Left lobe of liver (tissue), 2 donors: Measurements from ENCODE around the gene DSC1. TPM values are rescaled to one million over a fixed set of nuclear protein-coding genes. Genes with fewer than 3 reads are reported as not detected.
A peak's percentile ranks its signal among the peaks of the same experiment; 100 is the strongest.

Experiments
- ATAC-seq: fragments of 200-7000 bp; cut with Tn5 transposase; one replicate; pipeline ENCODE4 v1.9.1; 2020; ENCODE audit warnings: mild to moderate bottlenecking, moderate library complexity
- DNase-seq: peaks from one replicate; pipeline ENCODE4 v3.0.0-alpha.2; 2020; ENCODE audit warnings: low spot score
- total RNA-seq: library from RNA; stranded (reverse); gene quantifications from one replicate; pipeline ENCODE4 v1.2.1, GENCODE V29; 2021
- donor health status: DM: no; HTN: no; CAD: no; lungs with moderate emphysema.
- donor health status: DM: no; HTN: yes; CAD: no.

The DSC1 gene
- total RNA-seq, 1 donor from 2014 or later = not detected

DNA sequence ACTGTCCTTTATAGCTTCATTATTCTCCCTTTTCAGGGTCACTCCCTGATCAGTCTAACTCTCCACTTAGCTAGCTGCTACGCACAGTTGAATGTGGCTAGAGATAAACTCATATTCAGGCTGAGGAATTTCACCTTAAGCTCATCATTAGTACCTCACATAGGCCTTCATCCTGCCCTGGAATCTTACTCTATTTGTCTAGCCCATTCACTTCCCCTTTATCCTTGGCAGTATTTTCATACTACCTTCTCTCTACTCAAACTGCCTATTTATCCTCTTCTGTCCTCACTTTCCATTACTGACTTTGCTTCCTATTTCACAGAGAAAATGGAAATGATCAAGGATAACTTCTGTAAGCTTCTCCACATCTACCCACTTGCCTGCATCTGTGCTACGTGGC lies 49.9 kb downstream of the DSC1 start:
- ATAC-seq (no peak), DNase-seq (no peak)

DNA sequence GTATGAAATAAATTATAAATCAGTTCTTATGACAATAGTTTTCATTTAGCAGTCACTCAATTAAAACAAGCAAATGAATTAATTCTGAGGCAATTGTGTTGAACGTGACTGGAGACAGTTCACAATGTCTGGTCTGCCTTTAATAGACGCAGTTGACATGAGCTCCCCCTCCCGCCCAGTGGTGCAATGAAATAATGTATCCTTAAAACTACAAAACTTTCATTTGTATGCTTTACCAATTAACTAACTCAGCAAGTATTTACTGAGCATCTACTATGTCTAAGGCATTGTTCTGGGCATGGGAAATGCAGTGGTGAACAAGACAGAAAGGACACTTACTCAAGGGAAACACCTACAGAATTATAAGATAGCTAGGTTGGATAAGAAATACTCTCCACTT lies 56.9 kb downstream of the DSC1 start:
- ATAC-seq (no peak), DNase-seq (no peak)

DNA sequence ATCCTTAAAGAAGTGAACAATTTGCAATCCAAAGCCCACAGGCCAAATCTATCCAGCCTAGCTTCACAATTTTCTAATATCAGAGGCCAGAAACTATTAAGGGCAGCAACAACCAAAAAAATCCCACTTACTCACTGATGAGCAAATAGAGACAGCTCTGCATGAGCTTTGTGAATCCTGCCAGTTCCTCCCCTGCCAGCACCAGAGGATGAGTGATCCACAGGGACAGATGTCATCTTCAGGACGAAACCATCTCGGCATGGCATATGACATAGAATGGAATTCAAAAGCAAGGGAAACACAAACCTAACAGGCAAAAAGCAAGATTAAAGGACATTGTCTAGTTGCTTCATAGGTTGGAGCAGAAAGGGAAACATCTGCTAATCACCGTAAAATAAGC lies 58.2 kb downstream of the DSC1 start:
- no peak for DNase-seq
- ATAC-seq = no peak

DNA sequence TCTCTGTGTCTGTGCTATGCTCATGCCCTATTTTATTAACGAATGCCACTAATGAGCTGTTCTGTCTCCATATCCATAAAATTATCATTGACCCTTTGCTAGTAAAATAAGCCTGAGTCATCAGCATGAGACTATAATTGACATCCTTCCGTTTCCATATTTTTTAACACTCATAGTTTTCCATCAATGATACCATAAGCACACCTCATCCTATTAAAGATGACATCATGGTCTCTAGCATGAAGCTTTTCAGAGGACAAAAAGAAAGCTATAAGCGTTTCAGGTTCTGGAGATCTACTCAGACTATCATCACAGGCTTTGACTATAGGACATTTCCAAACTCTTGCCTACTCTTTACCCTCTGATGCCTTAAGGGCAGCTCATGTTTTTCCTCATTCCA lies 59.2 kb downstream of the DSC1 start:
- ATAC-seq = no peak

DNA sequence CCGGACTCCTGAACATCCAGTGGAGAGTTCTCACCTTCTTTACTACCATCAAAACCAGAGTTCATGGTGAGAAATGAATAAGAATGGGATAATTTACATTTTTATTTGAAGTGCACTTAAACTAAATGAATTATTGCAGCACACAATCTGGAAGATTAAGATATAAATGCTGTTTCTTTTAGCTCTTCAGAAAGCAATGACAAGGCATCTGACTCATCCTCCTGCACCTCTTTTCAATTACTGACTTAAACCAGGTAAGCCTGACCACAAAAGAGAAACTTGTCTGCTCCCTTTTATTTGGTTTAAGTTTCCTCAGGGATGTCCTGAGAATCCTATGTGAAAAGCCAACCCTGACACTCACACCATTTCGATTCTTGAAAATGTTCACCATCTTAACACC lies 59.7 kb downstream of the DSC1 start:
- ATAC-seq = no peak
- no peak for DNase-seq

More for the DNA sequence above, 59.2 kb downstream of the DSC1 start:
- DNase-seq = no peak

DNA sequence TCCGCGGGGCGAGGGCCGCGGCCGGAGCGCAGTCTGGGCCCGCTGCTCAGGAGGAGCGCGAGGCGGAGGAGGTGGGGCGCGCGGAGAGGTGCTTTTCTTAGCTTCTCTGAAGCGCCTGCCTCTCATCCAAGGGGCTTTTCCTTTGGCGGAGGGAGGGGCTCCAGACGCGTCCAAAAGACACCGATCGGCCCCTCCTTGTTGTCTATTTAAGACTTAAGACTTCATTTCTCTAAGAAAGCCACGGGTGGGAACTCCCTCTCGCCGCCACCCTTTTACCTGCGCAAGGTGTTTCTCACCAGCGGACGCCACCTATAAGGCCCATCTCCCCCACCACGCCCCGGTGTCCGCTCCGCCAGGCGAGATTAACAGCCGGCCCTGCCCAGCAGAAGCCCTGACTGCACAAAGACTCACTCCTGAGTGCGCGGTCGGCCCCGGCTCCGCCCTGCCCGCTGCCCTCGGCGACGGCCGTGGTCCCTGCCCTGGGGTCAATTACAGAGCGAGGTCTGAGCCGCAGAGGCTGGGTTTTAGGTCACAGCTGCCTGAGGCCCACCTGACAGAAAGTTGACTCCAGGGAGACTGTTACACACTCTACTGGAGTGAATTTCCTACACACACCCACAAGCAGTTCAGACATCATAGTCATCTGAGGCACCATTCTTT lies 60.5 kb downstream of the DSC1 start, which contains the start of gene DSC2:
DSC2 (minus strand) TSS at position 397 of the 660 bp plus-strand sequence. CDS start 450 bp downstream, outside the sequence.
- peak; percentile 61 for DNase-seq
- peak; percentile 67 for ATAC-seq

DNA sequence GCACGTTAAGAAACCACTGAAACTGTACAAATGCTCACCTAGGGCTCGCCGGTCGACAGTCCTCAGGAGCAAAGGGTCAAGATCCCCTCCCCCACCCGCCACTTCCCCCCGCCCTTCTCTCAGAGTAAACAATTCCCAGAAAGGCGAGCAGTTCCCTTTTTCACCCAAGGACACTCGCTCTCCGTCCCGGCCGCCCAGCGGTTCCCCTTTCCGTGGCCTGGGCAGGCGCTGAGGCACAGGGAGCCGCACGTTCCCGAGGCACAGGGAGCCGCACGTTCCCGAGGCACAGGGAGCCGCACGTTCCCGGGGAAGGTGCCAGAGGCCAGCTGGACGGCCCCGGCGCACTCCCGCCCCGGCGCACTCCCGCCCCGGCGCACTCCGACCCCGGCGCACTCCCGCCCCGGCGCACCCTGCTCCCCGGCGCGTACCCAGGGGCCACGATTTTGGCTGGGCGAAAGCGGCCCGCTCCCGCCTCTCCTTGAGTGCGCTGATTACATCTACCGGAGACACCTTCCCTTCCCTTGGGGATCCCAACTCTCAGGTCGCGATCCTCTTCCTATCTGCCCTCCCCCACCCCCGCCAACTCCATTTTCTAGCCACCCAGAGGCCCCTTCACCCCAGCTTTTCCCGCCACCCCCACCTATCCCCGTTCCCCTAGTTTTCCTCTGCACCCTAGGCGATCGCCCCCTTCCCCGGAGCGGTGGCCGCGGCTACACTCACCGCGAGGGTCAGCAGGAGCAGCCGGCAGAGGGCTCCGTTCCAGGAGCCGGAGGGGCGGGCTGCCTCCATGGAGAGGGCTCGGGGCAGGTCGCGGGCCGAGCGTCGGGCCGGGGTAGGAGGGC lies 61.3 kb downstream of the DSC1 start:
- peak; percentile 90 for DNase-seq

DNA sequence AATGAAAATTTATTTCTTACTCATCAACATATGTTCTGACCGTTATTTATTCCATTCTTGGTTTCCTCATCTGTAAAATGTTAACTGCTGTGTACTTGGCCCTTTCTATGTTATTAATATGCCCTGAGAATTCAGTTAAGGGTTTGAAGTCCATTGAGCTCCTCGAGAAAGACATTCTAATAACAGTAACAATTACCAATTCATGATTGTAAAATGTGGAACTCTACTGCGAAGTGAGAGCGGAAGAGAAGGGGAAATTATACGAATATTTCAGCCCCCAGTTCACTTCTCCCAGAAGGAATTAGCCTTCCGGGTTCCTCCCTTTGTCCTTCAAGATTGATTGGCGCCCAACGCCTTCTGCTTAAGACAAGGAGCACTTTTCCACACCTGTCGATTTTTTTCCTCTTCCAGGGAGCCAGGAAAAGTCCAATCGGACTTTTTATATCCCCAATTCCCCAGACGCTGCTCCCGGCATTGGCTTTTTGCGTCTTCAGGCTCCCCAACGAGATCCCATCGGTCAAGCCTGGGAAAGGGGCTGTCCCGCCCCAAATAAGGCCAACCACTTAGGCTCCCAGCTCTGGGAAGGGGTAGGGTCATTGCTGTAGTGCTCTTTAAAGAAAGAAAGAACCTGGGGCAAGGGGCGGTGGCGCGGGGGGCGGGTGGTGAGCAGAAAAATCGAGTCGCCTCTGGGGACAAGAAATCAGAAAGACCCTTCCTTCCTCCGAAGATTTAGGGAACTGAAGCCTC lies 62.0 kb downstream of the DSC1 start:
- peak; percentile 49 for DNase-seq

More for the DNA sequence above, 61.3 kb downstream of the DSC1 start:
- ATAC-seq = peak; percentile 95

DNA sequence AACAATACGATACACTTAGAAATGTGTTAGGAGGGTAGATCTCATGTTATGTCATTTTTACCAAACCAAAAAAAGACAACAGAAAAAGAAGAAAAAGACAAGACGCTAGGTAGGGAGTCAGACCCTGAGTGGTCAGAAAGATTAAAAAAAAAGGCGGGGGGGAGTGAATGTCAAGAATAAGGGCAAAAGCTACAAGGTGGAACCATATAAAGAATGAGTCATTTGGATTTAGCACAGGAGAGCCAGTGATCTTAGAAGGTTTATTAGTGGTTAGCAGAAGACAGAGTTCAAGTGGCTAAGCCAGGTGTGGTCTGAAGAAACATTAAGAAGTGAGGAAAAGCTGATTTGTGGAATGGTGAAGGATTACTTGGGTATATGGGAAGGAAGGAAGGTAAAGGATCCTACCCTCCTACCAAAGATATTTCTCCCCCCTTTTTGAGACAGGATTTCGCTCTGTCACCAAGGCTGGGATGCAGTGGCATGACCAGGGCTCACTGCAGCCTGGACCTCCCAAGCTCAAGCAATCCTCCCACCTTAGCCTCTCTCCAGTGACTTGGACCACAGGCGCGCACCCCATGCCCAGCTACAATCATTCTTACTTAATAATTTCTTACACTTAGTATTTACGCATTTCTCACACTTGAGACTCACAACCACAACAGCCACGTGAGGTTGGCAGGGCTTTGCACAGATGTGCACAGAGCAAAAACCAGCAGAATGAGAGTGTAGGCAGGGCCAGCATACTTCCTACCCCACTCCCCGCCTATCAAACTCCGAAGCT lies 63.0 kb downstream of the DSC1 start:
- ATAC-seq (no peak), DNase-seq (no peak)

More for the DNA sequence above, 62.0 kb downstream of the DSC1 start:
- ATAC-seq = peak; percentile 19

DNA sequence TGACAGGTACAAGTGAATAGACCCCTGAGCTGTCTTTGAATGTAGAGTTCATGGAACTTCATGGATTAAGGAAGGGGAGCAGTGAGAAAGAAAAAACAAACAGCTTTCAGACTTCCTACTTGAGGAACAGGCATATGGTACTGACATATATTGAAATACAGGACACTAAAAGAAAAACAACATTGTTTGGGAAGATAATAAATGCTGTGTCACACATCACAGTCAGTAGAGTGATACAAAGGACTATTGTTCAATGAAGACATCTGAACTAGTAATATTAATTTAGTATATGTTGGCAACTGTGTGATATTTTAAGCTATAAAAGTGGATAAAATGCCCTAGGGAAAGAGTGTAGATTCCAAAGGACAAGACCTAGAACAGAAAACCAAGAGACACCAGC lies 63.8 kb downstream of the DSC1 start:
- DNase-seq = no peak

DNA sequence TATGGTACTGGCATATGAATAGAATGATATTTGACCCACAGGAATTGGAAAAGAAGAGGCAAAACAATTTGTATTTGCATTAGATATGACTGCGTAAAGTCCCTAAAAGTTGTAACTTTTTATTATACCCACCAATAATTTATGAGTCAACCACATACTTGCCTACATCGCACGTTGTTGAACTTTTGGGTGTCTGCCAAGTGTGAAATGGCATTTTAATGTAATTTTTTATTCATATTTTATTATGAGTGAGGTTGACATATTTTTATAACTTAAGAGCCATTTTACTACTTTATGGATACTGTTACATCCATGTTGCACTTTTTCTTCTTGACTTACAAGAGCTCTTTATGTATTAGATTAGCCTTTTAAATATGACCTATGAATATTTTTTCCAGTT lies 65.0 kb downstream of the DSC1 start:
- ATAC-seq = no peak
- no peak for DNase-seq

More for the DNA sequence above, 63.8 kb downstream of the DSC1 start:
- ATAC-seq = no peak

DNA sequence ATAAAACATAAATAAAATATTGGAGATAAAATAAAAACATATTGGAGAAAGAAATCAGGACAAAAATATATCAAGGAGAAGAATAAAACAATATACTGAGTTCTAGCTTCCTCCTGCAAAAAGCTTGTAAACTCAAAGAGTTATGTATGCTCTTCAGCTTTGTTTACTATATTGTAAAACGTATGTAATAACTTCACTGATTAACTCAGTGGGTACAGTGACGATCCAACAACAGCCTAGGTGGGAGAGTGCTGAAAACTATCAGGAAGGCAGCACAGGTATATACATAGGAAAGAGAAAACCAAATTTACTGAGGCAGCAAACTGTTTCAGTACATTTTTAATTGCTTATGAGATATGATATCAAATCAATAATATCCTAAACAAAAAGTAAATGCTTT lies 68.8 kb downstream of the DSC1 start:
- no peak for ATAC-seq
- no peak for DNase-seq

DNA sequence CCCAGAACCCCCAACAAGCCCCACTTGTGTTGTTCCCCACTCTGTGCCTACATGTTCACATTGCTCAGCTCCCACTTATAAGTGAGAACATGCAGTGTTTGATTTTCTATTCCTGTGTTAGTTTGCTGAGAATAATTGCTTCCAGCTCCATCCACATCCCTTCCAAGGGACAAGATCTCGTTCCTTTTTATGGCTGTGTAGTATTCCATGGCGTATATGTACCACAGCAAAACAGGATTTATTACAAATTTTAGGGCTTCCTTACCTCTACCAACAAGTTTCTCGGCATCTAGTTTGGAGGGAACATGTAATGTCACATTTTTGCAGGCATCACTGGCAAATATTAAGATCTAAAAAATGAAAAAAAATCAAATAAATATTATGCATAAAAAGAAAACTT lies 69.4 kb downstream of the DSC1 start:
- ATAC-seq (no peak), DNase-seq (no peak)

DNA sequence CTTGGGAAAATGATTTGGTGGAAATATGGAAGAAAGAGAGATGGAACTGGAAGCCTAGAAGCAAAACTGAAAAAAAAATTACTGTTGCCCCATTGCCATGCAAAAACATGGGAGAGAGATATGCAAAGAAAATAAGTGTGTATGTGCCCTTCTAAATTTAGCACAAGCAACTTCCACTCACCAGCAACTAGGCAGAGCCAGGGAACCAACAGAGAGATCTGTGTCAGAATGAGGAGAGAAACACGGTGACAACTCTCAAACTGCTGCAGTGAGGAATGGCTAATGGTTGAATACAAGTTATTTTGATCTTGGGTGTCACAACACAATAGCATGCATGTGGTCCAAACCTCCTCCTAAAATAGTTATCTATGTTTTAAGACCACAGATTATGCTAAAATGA lies 71.3 kb downstream of the DSC1 start:
- DNase-seq = no peak
- no peak for ATAC-seq

DNA sequence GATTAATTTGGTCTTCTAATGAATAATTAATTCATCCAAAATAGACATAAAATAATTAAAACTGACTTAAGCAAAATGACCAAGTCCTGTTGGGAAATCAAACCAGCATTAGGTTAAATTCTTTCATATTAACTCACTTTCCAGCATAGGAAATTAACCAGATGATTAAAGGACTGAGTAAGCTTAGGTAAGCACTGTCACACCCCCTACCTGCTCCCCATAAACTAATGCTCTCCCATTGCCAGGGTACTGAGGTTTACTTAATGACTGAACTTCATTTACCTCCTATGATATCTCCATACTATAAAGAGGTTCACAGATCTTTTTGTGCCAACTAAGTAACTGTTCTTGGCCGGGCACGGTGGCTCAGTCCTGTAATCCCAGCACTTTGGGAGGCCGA lies 74.1 kb downstream of the DSC1 start:
- no peak for ATAC-seq
- DNase-seq = no peak

DNA sequence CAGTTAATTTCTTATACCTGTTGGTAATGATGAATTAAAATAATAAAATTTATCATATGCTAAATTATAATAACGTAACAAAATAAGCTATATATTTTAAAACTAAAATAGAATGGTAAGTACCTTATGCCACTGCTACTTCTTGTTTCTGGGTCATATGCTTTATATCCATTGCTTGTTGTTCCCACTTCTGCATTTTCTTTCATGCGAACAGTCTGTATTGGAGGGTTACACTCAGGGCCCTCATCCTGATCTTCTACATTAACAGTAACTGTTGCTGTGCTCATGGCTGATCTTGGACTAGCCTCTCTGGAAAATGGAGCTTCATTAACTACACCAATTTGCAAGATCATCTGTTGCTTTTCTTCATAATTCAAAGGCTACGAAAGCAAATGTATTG lies 82.7 kb downstream of the DSC1 start:
- ATAC-seq = no peak
- no peak for DNase-seq

Other genes with a start within 250 kb of the DSC1 start
- 0.03 TPM for gene DSC3, start 120.1 kb downstream of the DSC1 start, total RNA-seq
- gene DSC2, start 60.4 kb downstream of the DSC1 start, total RNA-seq = 4.6 TPM
- gene DSG1, start 155.3 kb upstream of the DSC1 start, total RNA-seq = 2.5 TPM
- not detected for gene DSG4, start 213.9 kb upstream of the DSC1 start, total RNA-seq